K562 (cell line): Measurements from ENCODE around the gene TAS2R1. TPM values are rescaled to one million over a fixed set of nuclear protein-coding genes. Genes with fewer than 3 reads are reported as not detected.

ENCODE experiments used
- ATAC-seq: fragments of 200-7000 bp; cut with Tn5 transposase; 3 replicates; pipeline ENCODE4 v1.9.1; 2020; ENCODE audit warnings: moderate library complexity
- BruUV-seq: library from RNA; stranded (reverse); fragments of 400-500 nt; replicated peaks from 2 replicates; lab custom pipeline; 2021; lab: Mats Ljungman, UMichigan
- CTCF ChIA-PET: fragments of 300-600 bp; formaldehyde crosslinking; extraction: SDS; loops from one replicate; lab custom pipeline; 2021; ENCODE audit warnings: low intra/inter-chr PET ratio; lab: Yijun Ruan, JAX
- POLR2A ChIA-PET: fragments of 300-600, 350-650 bp; sonication (Branson Sonifier 250); formaldehyde crosslinking; extraction: SDS; loops from one replicate; lab custom pipeline; 2021; ENCODE audit warnings: antibody characterized with exemption, inconsistent platforms; lab: Yijun Ruan, JAX
- DNase-seq, 4 experiments: peaks; one replicate each; pipeline versions ENCODE4 v3.0.0 to v3.0.0-alpha.2; 2011 to 2018; ENCODE audit warnings: low spot score in 3 of 4, mixed read lengths in 3 of 4; ENCODE audit errors: extremely low read depth in 1 of 4
- FAIRE-seq: peaks from 2 replicates; lab custom pipeline; 2011; peaks lifted over from hg19 to GRCh38; lab: Jason Lieb, UNC
- H2AFZ ChIP-seq: 2 replicates; pipeline ENCODE4 v1.6.0; 2011; ENCODE audit warnings: low read depth, low read length, control low read depth, inconsistent platforms
- H3K27ac ChIP-seq: fragments of 200-600 bp; 3 replicates; pipeline ENCODE4 v1.8.0; 2011; ENCODE audit warnings: low read depth, mild to moderate bottlenecking, control low read depth, inconsistent platforms, low read length, moderate library complexity, mixed read lengths; ENCODE audit errors: extremely low read depth
- H3K27me3 ChIP-seq, 2 experiments: fragments of 300-600 bp in 1 of 2; 2 replicates in 1 of 2; 3 replicates in 1 of 2; pipeline versions ENCODE4 v1.6.0 to v1.8.0; 2011; ENCODE audit warnings: inconsistent platforms in 2 of 2, low read length in 2 of 2, mild to moderate bottlenecking in 1 of 2, mixed read lengths in 1 of 2, moderate library complexity in 1 of 2; ENCODE audit not compliant: control insufficient read depth in 2 of 2, insufficient read depth in 2 of 2
- H3K36me3 ChIP-seq: fragments of 300-600 bp; 3 replicates; pipeline ENCODE4 v1.8.0; 2011; ENCODE audit warnings: mild to moderate bottlenecking, low read length, inconsistent platforms; ENCODE audit not compliant: control insufficient read depth, insufficient read depth
- H3K4me1 ChIP-seq, 2 experiments: fragments of 200-600 bp in 1 of 2; replicated peaks in 1 of 2; 2 replicates in 1 of 2; 3 replicates in 1 of 2; pipeline versions ENCODE4 v1.5.1 to v1.8.0; 2011; ENCODE audit warnings: inconsistent platforms in 2 of 2, low read length in 2 of 2, mild to moderate bottlenecking in 1 of 2, mixed read lengths in 1 of 2, moderate library complexity in 1 of 2; ENCODE audit not compliant: control insufficient read depth in 2 of 2, insufficient read depth in 2 of 2
- H3K4me2 ChIP-seq: 2 replicates; pipeline ENCODE4 v1.6.1; 2011; ENCODE audit warnings: low read length, control low read depth, inconsistent platforms, mixed read lengths; ENCODE audit not compliant: insufficient read depth
- H3K4me3 ChIP-seq: fragments of 200-600 bp; sonication (generic), shearing (Covaris generic); 2 replicates; pipeline ENCODE4 v1.5.1; 2016; ENCODE audit warnings: control low read depth, inconsistent platforms
- H3K79me2 ChIP-seq: fragments of 200-600 bp; 3 replicates; pipeline ENCODE4 v1.8.0; 2011; ENCODE audit warnings: low read length, inconsistent platforms; ENCODE audit not compliant: control insufficient read depth, insufficient read depth
- H3K9ac ChIP-seq, 2 experiments: 2 replicates each; pipeline versions ENCODE4 v1.6.0 to v1.6.1; 2011; ENCODE audit warnings: low read depth in 2 of 2, low read length in 2 of 2, control low read depth in 1 of 2, inconsistent platforms in 1 of 2, mild to moderate bottlenecking in 1 of 2, mixed read lengths in 1 of 2; ENCODE audit not compliant: insufficient read depth in 1 of 2
- H3K9me1 ChIP-seq: one replicate; pipeline ENCODE4 v1.6.0; 2011; ENCODE audit warnings: inconsistent platforms, mild to moderate bottlenecking, low read length, moderate library complexity; ENCODE audit not compliant: control insufficient read depth, insufficient read depth
- H3K9me3 ChIP-seq: replicated peaks from 2 replicates; pipeline ENCODE4 v1.5.1; 2011; ENCODE audit warnings: low read depth, low read length, inconsistent platforms; ENCODE audit not compliant: control insufficient read depth, insufficient read depth
- H4K20me1 ChIP-seq: replicated peaks from 2 replicates; pipeline ENCODE4 v1.6.1; 2011; ENCODE audit warnings: low read length, inconsistent platforms, mixed read lengths; ENCODE audit not compliant: control insufficient read depth, insufficient read depth
- BACH1 ChIP-seq: fragments of 200-800 bp; sonication (Bioruptor generic); IDR thresholded peaks from 2 replicates; pipeline ENCODE4 v1.6.1; 2016; ENCODE audit warnings: missing genetic modification characterization, missing compliant biosample characterization
- KHSRP ChIP-seq: fragments of 450-650 bp; IDR thresholded peaks from 2 replicates; pipeline ENCODE4 v1.6.1; 2017
- LEF1 ChIP-seq: fragments of 450-650 bp; IDR thresholded peaks from 2 replicates; pipeline ENCODE4 v1.6.1; 2016; ENCODE audit warnings: mild to moderate bottlenecking
- NR2C1 ChIP-seq, 2 experiments: fragments of 450-650 bp; IDR thresholded peaks; 2 replicates each; pipeline ENCODE4 v1.6.1; 2017; ENCODE audit warnings: mild to moderate bottlenecking in 2 of 2, antibody characterized with exemption in 1 of 2, inconsistent platforms in 1 of 2, missing compliant biosample characterization in 1 of 2, missing genetic modification characterization in 1 of 2
- OTX1 ChIP-seq: fragments of 450-650 bp; formaldehyde crosslinking; IDR thresholded peaks from 2 replicates; pipeline ENCODE4 v1.4.0; 2022; ENCODE audit warnings: mild to moderate bottlenecking
- PHB ChIP-seq: fragments of 250-450 bp; sonication (Bioruptor Pico); IDR thresholded peaks from 2 replicates; pipeline ENCODE4 v1.5.0; 2021
- TAF7 ChIP-seq: fragments of 450-650 bp; IDR thresholded peaks from 2 replicates; pipeline ENCODE4 v1.6.1; 2016; ENCODE audit warnings: missing genetic modification characterization, missing compliant biosample characterization
- TEAD2 ChIP-seq: fragments of 450-650 bp; IDR thresholded peaks from 2 replicates; pipeline ENCODE4 v1.6.1; 2016; ENCODE audit warnings: missing genetic modification characterization, control low read depth, missing compliant biosample characterization
- YBX1 ChIP-seq: fragments of 450-650 bp; IDR thresholded peaks from 2 replicates; pipeline ENCODE4 v1.7.1; 2016; ENCODE audit warnings: mild to moderate bottlenecking
- ZBTB2 ChIP-seq: fragments of 450-650 bp; IDR thresholded peaks from 2 replicates; pipeline ENCODE4 v1.6.1; 2016; ENCODE audit warnings: antibody characterized with exemption
- ZC3H11A ChIP-seq: IDR thresholded peaks from 2 replicates; pipeline ENCODE4 v1.6.1; 2012; ENCODE audit warnings: low read depth, low read length, improper control_type of control experiment
- ZNF140 ChIP-seq: fragments of 250-450 bp; sonication (Bioruptor Pico); IDR thresholded peaks from 2 replicates; pipeline ENCODE4 v1.8.0; 2021; ENCODE audit warnings: moderate library complexity, mild to moderate bottlenecking, inconsistent platforms
- ZNF239 ChIP-seq: fragments of 250-450 bp; sonication (Bioruptor Pico); IDR thresholded peaks from 2 replicates; pipeline ENCODE4 v1.4.0; 2020; ENCODE audit warnings: mild to moderate bottlenecking
- ZNF586 ChIP-seq: fragments of 450-650 bp; formaldehyde crosslinking; conservative IDR thresholded peaks from 2 replicates; pipeline ENCODE4 v1.4.0; 2020; ENCODE audit warnings: mild to moderate bottlenecking, moderate library complexity
- WGBS: fragments of 100-300 bp; shearing (Covaris generic); methylation state at CpG from one replicate; pipeline ENCODE4 v1.1.6; 2016; ENCODE audit warnings: low coverage, mixed read lengths; ENCODE audit not compliant: insufficient coverage; ENCODE audit errors: missing lambda C conversion rate; 5-methylcytosine and 5-hydroxymethylcytosine counted together
- in situ Hi-C: fragments of 300-500 bp; cut with MboI; formaldehyde crosslinking; loops from 4 replicates; pipeline ENCODE4 v1.15.0; 2018; ENCODE audit warnings: inconsistent platforms, mixed read lengths
- intact Hi-C: fragments of 100-400 bp; cut with micrococcal nuclease; formaldehyde crosslinking; loops from 2 replicates; pipeline ENCODE4 v1.14.2; 2022
- polyA plus RNA-seq, 8 experiments: library from polyadenylated mRNA; depleted of rRNA in 4 of 8; stranded (reverse) in 5 of 8; unstranded in 3 of 8; fragments of >200 nt; fragmentation: Nextera tagmentation in 2 of 8; fragmentation: Illumina TruSeq in 1 of 8; extraction: Ambion mirVana in 2 of 8; extraction: Trizol in 1 of 8; gene quantifications; 2 replicates each; pipeline versions ENCODE4 v1.2.1 to v1.2.3, GENCODE V29; 2011 to 2014; ENCODE audit warnings: inconsistent platforms in 1 of 8, missing spikeins in 1 of 8
- total RNA-seq, 7 experiments: library from RNA; depleted of rRNA in 6 of 7; stranded (reverse); fragments of >200 nt in 6 of 7; fragmentation: Illumina TruSeq in 2 of 7; extraction: Trizol in 2 of 7; gene quantifications; 2 replicates each; pipeline versions ENCODE4 v1.2.1 to v1.2.3, GENCODE V29; 2011 to 2021; ENCODE audit warnings: low replicate concordance in 1 of 7
- TF ChIP-seq, protein P1 (sequence below): fragments of 250-450 bp; sonication (Bioruptor Pico); IDR thresholded peaks from 2 replicates; pipeline ENCODE4 v1.8.0; 2022; ENCODE audit warnings: moderate library complexity, mild to moderate bottlenecking, inconsistent platforms

Gene TAS2R1
- total and polyA plus RNA-seq, 9 of the 15 experiments (the other 6 are each of a cell fraction or from before 2014, with no cell fraction given), result not detected

- FAIRE-seq (no peak), DNase-seq (no peak)
- no peak for TF ChIP-seq ZNF586 (CRISPR knock-in tag)
- TF ChIP-seq LEF1, result no peak
- no peak for TF ChIP-seq ZNF140 (CRISPR knock-in tag)
- TF ChIP-seq OTX1 (CRISPR knock-in tag), result no peak
- TF ChIP-seq TEAD2 (tag), result no peak
- TF ChIP-seq, all 486 proteins: peak for 0
- ATAC-seq, result no peak
- CTCF ChIA-PET, result no interaction called here
- BruUV-seq, result no TSS peak
- no peaks in the 10 kb centered on the region for H3K36me3 ChIP-seq
- H3K9ac ChIP-seq, result no peak overlapping the region
- no peak overlapping the region for H3K27ac ChIP-seq
- no peak overlapping the region for H3K4me2 ChIP-seq
- intact Hi-C loops (no loop called here), in situ Hi-C loops (no loop called here)
- no peaks in the 10 kb centered on the region for H3K79me2 ChIP-seq
- POLR2A ChIA-PET, result no interaction called here
- H3K4me3 ChIP-seq, result no peak overlapping the region
- no peaks in the 10 kb centered on the region for H4K20me1 ChIP-seq
- H3K27me3 ChIP-seq, result no peaks in the 10 kb centered on the region
- H3K4me1 ChIP-seq, result no peaks in the 10 kb centered on the region
- 0% methylated on average over 2 of the region's 2 CpGs for WGBS
- H2AFZ ChIP-seq, result no peak overlapping the region
- H3K9me1 ChIP-seq, result no peaks in the 10 kb centered on the region
- no peaks in the 10 kb centered on the region for H3K9me3 ChIP-seq
Observed at GRCh38 chr5:9608093-9608492, 22.1 kb downstream of the TAS2R1 start.

DNA sequence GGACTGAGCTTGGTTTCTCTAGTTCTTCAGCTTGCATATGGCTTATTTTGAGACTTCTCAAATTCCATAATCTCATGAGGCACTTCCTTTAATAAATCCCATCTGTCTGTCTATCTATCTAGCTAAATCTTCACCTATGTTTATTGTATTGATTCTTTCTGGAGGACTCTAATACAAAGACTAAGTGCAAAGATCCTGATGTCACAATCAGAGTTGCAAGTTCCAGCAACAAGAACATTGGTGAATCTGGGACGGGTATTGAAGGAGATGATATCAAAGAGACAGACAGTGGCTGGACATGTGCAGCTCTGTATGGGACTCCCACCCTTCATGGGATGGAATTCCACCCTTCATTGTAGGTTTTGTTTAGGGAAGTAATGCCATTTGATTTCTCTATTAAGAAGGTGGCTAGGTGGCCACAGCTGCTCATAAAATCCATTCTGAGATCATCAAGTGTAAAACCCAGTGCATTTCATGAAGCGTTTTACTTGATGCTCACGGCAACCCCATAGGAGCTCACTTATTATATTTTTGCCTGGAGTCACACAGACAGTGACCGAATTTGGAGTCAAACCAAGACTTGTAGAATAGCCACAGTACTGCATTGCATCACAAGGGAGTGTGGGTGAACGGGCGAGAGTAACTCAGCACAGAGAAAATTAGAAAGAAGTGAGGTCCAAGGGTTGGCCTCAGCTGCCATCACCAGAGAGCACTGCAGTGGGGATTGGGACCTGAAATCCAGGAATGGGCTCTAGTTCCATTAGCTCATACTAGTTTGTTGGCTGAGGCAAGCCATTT is 24.9 kb downstream of the TAS2R1 start:
- in situ Hi-C loops (no loop called here), intact Hi-C loops (no loop called here)
- no peak for FAIRE-seq
- TF ChIP-seq TAF7 (tag) (no peak), BACH1 (tag) (no peak), NR2C1 (IDR thresholded peaks at IDR 0.05) (no peak), NR2C1 (tag; IDR thresholded peaks at IDR 0.05) (no peak), PHB (CRISPR knock-in tag) (no peak), KHSRP (no peak), ZC3H11A (no peak), ZBTB2 (no peak), ZNF239 (CRISPR knock-in tag) (no peak), YBX1 (no peak)
- TF ChIP-seq, protein P1, sequence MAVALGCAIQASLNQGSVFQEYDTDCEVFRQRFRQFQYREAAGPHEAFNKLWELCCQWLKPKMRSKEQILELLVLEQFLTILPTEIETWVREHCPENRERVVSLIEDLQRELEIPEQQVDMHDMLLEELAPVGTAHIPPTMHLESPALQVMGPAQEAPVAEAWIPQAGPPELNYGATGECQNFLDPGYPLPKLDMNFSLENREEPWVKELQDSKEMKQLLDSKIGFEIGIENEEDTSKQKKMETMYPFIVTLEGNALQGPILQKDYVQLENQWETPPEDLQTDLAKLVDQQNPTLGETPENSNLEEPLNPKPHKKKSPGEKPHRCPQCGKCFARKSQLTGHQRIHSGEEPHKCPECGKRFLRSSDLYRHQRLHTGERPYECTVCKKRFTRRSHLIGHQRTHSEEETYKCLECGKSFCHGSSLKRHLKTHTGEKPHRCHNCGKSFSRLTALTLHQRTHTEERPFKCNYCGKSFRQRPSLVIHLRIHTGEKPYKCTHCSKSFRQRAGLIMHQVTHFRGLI, result no peak

More for the DNA sequence above, 24.9 kb downstream of the TAS2R1 start:
- CTCF ChIA-PET, result no interaction called here
- Histone ChIP-seq H2AFZ (no peak overlapping the region), H3K4me1 (no peaks in the 10 kb centered on the region), H3K4me2 (no peak overlapping the region), H4K20me1 (no peaks in the 10 kb centered on the region), H3K27ac (no peak overlapping the region), H3K9me1 (no peaks in the 10 kb centered on the region), H3K79me2 (no peaks in the 10 kb centered on the region), H3K9ac (no peak overlapping the region), H3K27me3 (no peaks in the 10 kb centered on the region), H3K36me3 (no peaks in the 10 kb centered on the region), H3K4me3 (no peak overlapping the region), H3K9me3 (no peaks in the 10 kb centered on the region)
- WGBS, result 0% methylated on average over 6 of the region's 6 CpGs
- POLR2A ChIA-PET, result no interaction called here
- DNase-seq (no peak), ATAC-seq (no peak)
- BruUV-seq, result no TSS peak
